Sigmoid colon (tissue), 7 donors: ENCODE measurements around the gene KIAA0513. TPM values are rescaled to one million over a fixed set of nuclear protein-coding genes. Genes with fewer than 3 reads are reported as not detected.

Experiments
- DNase-seq: peaks from one replicate; pipeline ENCODE4 v3.0.0-alpha.2; 2019
- H3K27ac ChIP-seq, 4 donors: fragments of 200-600 bp; sonication (generic); one replicate each; pipeline ENCODE4 v1.5.1; 2016 to 2019; ENCODE audit warnings: mild to moderate bottlenecking in 1 of 4
- H3K27me3 ChIP-seq, 3 donors: fragments of 200-600 bp; sonication (generic); one replicate each; pipeline ENCODE4 v1.5.1; 2019; ENCODE audit warnings: mild to moderate bottlenecking in 1 of 3
- H3K36me3 ChIP-seq, 4 donors: fragments of 200-600 bp; sonication (generic); one replicate each; pipeline ENCODE4 v1.5.1; 2016 to 2019
- H3K4me1 ChIP-seq, 4 donors: fragments of 200-600 bp; sonication (generic); one replicate each; pipeline ENCODE4 v1.5.1; 2017 to 2019
- H3K4me3 ChIP-seq, 4 donors: fragments of 200-600 bp; sonication (generic); one replicate each; pipeline ENCODE4 v1.5.1; 2017 to 2019; ENCODE audit warnings: mild to moderate bottlenecking in 2 of 4, moderate library complexity in 1 of 4
- H3K9me3 ChIP-seq, 4 donors: fragments of 200-600 bp in 3 of 4; sonication (generic) in 3 of 4; one replicate each; pipeline versions ENCODE4 v1.5.1 to v1.6.1; 2013 to 2019
- CTCF ChIP-seq, 4 experiments: fragments of 450-650 bp in 3 of 4; fragments of 200-600 bp in 1 of 4; IDR thresholded peaks; one replicate each; pipeline ENCODE4 v1.5.1; 2016 to 2019; ENCODE audit warnings: antibody characterized with exemption in 4 of 4, mild to moderate bottlenecking in 3 of 4, moderate library complexity in 2 of 4
- EP300 ChIP-seq, 4 donors: sonication (generic); formaldehyde crosslinking; IDR thresholded peaks; one replicate each; pipeline ENCODE4 v1.6.1; 2017; ENCODE audit warnings: antibody characterized with exemption in 4 of 4
- POLR2A ChIP-seq, 2 donors: fragments of 450-650 bp; IDR thresholded peaks; one replicate each; pipeline ENCODE4 v1.6.1; 2016; ENCODE audit warnings: antibody characterized with exemption in 2 of 2, mild to moderate bottlenecking in 2 of 2, moderate library complexity in 2 of 2
- POLR2AphosphoS5 ChIP-seq, 4 donors: sonication (generic); formaldehyde crosslinking; IDR thresholded peaks; one replicate each; pipeline ENCODE4 v1.6.1; 2017; ENCODE audit warnings: antibody characterized with exemption in 4 of 4
- WGBS, 2 donors: extraction: QIAGEN DNeasy Blood & Tissue Kit; methylation state at CpG; one replicate each; pipeline ENCODE4 v1.1.7; 2013; 5-methylcytosine and 5-hydroxymethylcytosine counted together
- intact Hi-C: fragments of 100-400 bp; cut with DNase I; formaldehyde crosslinking; loops from one replicate; pipeline ENCODE4 v1.15.1; 2023
- polyA plus RNA-seq, 3 donors: library from polyadenylated mRNA; stranded (reverse); fragments of 200-250 nt; gene quantifications; one replicate each; pipeline ENCODE4 v1.2.3, GENCODE V29; 2013
- total RNA-seq, 4 donors: library from RNA; depleted of rRNA; stranded (reverse); fragments of >200 nt; gene quantifications; one replicate each; pipeline ENCODE4 v1.1.0, GENCODE V29; 2016
- donor health status: healthy with polysubstance abuse.
- donor health status: Bipolar disorder and iron deficiency.
- donor health status: healthy.

KIAA0513 gene
- total and polyA plus RNA-seq, 7 donors, result 8.4 to 40.2 (median 18.6) TPM

- WGBS, 2 donors, result 84 to 85% methylated on average over 9 of the region's 9 CpGs
- DNase-seq, result no peak
- Histone ChIP-seq H3K36me3 (no peaks in the 10 kb centered on the region), H3K27me3 (no peaks in the 10 kb centered on the region), H3K4me1 (peaks cover 0 to 8% (median 6%) of the 10 kb centered on the region in 4 donors), H3K9me3 (no peaks in the 10 kb centered on the region), H3K27ac (no peak overlapping the region), H3K4me3 (no peak overlapping the region)
- TF ChIP-seq POLR2A (IDR thresholded peaks at IDR 0.05) (no peak), POLR2AphosphoS5 (IDR thresholded peaks at IDR 0.05) (no peak), CTCF (IDR thresholded peaks at IDR 0.05) (no peak), EP300 (IDR thresholded peaks at IDR 0.05) (no peak)
- intact Hi-C loops, result loop anchor here (10.0 kb wide), 1 partner anchor 604 kb away; no protein-coding TSS in a partner anchor
Observed at GRCh38 chr16:85111184-85111583, 83.6 kb downstream of the KIAA0513 start.

GRCh38 chr16:85112364-85112763 lies 84.8 kb downstream of the KIAA0513 start, which contains the start of gene CIBAR2:
Gene CIBAR2 (minus strand): TSS chr16:85112472. CDS start chr16:85112352, 120 bp downstream.
- no peak for DNase-seq
- no peaks in the 10 kb centered on the region for H3K36me3 ChIP-seq
- no peaks in the 10 kb centered on the region for H3K27me3 ChIP-seq
- no peak within 1 kb of the TSS for H3K27ac ChIP-seq
- no peak for TF ChIP-seq POLR2AphosphoS5 (IDR thresholded peaks at IDR 0.05)
- no peak for TF ChIP-seq POLR2A (IDR thresholded peaks at IDR 0.05)
- no peak for TF ChIP-seq CTCF (IDR thresholded peaks at IDR 0.05)
- no peak for TF ChIP-seq EP300 (IDR thresholded peaks at IDR 0.05)
- H3K9me3 ChIP-seq, result no peaks in the 10 kb centered on the region
- intact Hi-C loops, result loop anchor here (10.0 kb wide), 1 partner anchor 602 kb away; no protein-coding TSS in a partner anchor
- peaks cover 0 to 8% (median 6%) of the 10 kb centered on the region in 4 donors for H3K4me1 ChIP-seq
- WGBS, 2 donors, result 33 to 72% methylated on average over 15 of the region's 15 CpGs
- H3K4me3 ChIP-seq, result no peak within 1 kb of the TSS

- no peak overlapping the region for H3K27ac ChIP-seq
- H3K4me3 ChIP-seq, result no peak overlapping the region
- DNase-seq, result no peak
- peaks cover 0 to 8% (median 6%) of the 10 kb centered on the region in 4 donors for H3K4me1 ChIP-seq
- TF ChIP-seq POLR2A (IDR thresholded peaks at IDR 0.05) (no peak), POLR2AphosphoS5 (IDR thresholded peaks at IDR 0.05) (no peak), EP300 (IDR thresholded peaks at IDR 0.05) (no peak), CTCF (IDR thresholded peaks at IDR 0.05) (no peak)
- H3K9me3 ChIP-seq, result no peaks in the 10 kb centered on the region
- H3K36me3 ChIP-seq, result no peaks in the 10 kb centered on the region
- intact Hi-C loops, result loop anchor here (10.0 kb wide), 1 partner anchor 602 kb away; no protein-coding TSS in a partner anchor
- no peaks in the 10 kb centered on the region for H3K27me3 ChIP-seq
- 88 to 93% methylated on average over 14 of the region's 14 CpGs for WGBS, 2 donors
Observed at GRCh38 chr16:85113168-85113733, 85.7 kb downstream of the KIAA0513 start.

GRCh38 chr16:85113913-85114312 lies 86.3 kb downstream of the KIAA0513 start:
- H3K27me3 ChIP-seq, result no peaks in the 10 kb centered on the region
- no peak for TF ChIP-seq CTCF (IDR thresholded peaks at IDR 0.05)
- TF ChIP-seq POLR2A (IDR thresholded peaks at IDR 0.05), result no peak
- TF ChIP-seq POLR2AphosphoS5 (IDR thresholded peaks at IDR 0.05), result no peak
- no peak for TF ChIP-seq EP300 (IDR thresholded peaks at IDR 0.05)
- H3K27ac ChIP-seq, result no peak overlapping the region
- no peak overlapping the region for H3K4me3 ChIP-seq
- no peaks in the 10 kb centered on the region for H3K9me3 ChIP-seq
- no peak for DNase-seq
- 70 to 71% methylated on average over 14 of the region's 14 CpGs for WGBS, 2 donors
- no peaks in the 10 kb centered on the region for H3K36me3 ChIP-seq
- peaks cover 0 to 8% (median 6%) of the 10 kb centered on the region in 4 donors for H3K4me1 ChIP-seq
- intact Hi-C loops, result loop anchor here (2.0 to 10.0 kb wide), 2 partner anchors 125 to 601 kb away; no protein-coding TSS in a partner anchor
